ENCODE data around the gene SPANXA1.
"Not testable (repeated sequence)": the region's sequence is repeated elsewhere in the genome, so short reads cannot be mapped to it uniquely, and the experiment has no call there.

SPANXA1 gene, protein sequence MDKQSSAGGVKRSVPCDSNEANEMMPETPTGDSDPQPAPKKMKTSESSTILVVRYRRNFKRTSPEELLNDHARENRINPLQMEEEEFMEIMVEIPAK

GRCh38 chrX:141584638-141585037, at the start of gene SPANXA1:
Gene SPANXA1 (minus strand): TSS chrX:141584738. CDS start chrX:141584678, 60 bp downstream.
- DNase-seq = not testable (repeated sequence)

GRCh38 chrX:141632124-141632523, 47.6 kb upstream of the SPANXA1 start:
- DNase-seq = no peak
- intact Hi-C loops (cut with DNase I) = no loop called here

More at GRCh38 chrX:141584638-141585037, at the start of gene SPANXA1:
- intact Hi-C loops (cut with DNase I) = not testable (repeated sequence)

- no peak for DNase-seq
- intact Hi-C loops (cut with DNase I) = no loop called here
These were observed 34.8 kb upstream of the SPANXA1 start for GRCh38 chrX:141619336-141619735.

DNA sequence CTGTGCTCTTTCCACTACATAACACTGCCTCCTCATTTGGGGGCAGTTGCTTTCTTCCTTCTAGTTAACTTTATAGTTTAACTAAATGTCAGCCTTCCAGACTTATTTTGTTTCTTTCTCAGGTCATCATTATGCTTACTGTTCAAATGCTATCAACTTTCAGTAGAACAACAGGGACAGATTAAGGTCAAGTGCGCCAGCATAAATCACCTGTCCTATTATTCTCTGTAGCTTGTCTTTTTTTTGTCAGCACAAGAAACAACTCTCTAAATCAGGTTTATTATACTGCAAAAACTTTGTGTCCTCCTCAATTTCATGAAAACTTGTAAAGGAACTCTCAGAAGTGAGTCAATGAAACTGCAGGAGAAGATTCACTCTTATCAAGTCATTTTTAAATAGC, 24.6 kb upstream of the SPANXA1 start:
- DNase-seq = no peak
- intact Hi-C loops (cut with DNase I) = no loop called here

DNA sequence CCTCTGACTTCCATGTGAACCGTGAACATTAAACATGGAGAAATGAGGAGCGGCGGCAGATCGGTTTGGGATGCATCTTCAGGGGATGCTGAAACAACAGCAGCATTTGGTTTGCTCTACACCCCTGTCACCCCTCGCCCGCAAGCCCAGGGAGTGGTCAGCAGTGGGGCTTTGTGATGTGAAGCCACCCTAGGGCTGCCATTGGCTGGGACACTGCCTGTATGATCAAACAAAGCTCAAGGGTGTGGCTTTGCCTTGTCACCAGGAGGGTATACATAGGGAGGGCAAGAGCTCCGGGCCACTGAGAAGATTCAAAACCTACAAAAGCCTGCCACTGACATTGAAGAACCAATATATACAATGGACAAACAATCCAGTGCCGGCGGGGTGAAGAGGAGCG, 4.9 kb upstream of the SPANXA1 start, which contains the start of gene SPANXA2:
SPANXA2 (plus strand) TSS at position 301 of the 400 bp plus-strand sequence; CDS start at position 361, 60 bp downstream.
- intact Hi-C loops (cut with DNase I); DNase-seq: not testable (repeated sequence)

DNA sequence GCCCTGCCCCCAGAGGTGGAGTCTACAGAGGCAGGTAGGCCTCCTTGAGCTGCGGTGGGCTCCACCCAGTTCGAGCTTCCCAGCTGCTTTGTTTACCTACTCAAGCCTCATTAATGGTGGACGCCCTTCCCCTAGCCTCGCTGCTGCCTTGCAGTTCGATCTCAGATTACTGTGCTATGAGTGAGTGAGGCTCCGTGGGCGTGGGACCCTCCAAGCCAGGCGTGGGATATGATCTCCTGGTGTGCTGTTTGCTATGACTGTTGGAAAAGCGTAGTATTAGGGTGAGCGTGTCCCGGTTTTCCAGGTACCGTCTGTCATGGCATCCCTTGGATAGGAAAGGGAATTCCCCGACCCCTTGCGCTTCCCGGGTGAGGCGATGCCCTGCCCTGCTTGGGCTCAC, 42.0 kb downstream of the SPANXA1 start:
- intact Hi-C loops (cut with DNase I) = not testable (repeated sequence)
- peak in 3 of 10 donors; percentile 24 to 44 (median 41) for DNase-seq

Data from posterior cingulate gyrus (tissue), 11 donors.